ENCODE results near the gene CTNNA3. TPM values are rescaled to one million over a fixed set of nuclear protein-coding genes. Genes with fewer than 3 reads are reported as not detected.

The CTNNA3 gene
- total RNA-seq, 2 donors from 2014 or later: 0.37 to 1.1 TPM

DNA sequence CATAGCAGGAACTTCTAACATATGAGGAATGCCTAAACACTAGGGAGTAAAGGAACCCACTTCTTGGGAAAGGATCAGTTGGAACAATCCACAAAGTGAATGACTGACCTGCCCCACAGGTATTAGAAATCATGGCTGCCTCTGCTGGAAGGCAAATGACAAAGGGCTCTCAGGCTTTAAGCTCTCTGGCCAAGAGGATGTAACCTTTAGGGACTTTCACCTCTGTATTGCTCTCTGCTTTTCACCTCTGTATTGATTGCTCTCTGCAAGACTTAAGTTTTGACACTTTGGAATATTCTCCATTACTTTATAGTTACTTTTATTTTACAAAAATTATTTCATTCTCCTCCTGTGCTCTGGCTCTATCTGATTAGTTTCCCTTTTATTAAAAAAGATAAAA lies 522.2 kb downstream of the CTNNA3 start:
- no peak for DNase-seq
- no peaks in the 10 kb centered on the region for H3K9me3 ChIP-seq
- H3K9ac ChIP-seq (ENCODE audit: low read depth in 2 of 2, low read length in 2 of 2): no peak overlapping the region
- no peaks in the 10 kb centered on the region for H3K27me3 ChIP-seq
- no peak overlapping the region for H3K4me3 ChIP-seq
- TF ChIP-seq, protein P1, sequence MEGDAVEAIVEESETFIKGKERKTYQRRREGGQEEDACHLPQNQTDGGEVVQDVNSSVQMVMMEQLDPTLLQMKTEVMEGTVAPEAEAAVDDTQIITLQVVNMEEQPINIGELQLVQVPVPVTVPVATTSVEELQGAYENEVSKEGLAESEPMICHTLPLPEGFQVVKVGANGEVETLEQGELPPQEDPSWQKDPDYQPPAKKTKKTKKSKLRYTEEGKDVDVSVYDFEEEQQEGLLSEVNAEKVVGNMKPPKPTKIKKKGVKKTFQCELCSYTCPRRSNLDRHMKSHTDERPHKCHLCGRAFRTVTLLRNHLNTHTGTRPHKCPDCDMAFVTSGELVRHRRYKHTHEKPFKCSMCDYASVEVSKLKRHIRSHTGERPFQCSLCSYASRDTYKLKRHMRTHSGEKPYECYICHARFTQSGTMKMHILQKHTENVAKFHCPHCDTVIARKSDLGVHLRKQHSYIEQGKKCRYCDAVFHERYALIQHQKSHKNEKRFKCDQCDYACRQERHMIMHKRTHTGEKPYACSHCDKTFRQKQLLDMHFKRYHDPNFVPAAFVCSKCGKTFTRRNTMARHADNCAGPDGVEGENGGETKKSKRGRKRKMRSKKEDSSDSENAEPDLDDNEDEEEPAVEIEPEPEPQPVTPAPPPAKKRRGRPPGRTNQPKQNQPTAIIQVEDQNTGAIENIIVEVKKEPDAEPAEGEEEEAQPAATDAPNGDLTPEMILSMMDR (IDR thresholded peaks at IDR 0.05): no peak
- intact Hi-C loops (cut with DNase I): no loop called here
- H3K36me3 ChIP-seq: no peaks in the 10 kb centered on the region
- H3K4me1 ChIP-seq: no peaks in the 10 kb centered on the region
- H3K27ac ChIP-seq: no peak overlapping the region

DNA sequence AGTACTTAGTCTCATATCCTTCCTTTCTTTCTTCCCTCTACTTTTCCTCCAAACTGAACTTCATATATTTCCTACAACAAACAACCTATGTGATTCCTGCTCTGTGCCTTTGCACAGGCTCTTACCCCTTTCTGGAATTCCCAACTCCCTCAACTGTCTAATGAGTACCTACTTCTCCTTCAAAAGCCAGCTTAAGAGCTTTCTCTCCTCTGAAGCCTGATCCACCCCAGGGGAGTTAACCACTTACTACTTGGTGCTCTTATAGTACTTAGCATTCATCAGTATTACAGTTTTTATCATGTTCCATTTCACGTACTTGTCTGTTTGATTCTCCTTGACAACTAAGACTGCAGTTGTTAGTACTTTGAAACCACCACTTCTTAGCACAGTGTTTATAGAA lies 524.0 kb downstream of the CTNNA3 start:
- Histone ChIP-seq H3K4me1 (no peaks in the 10 kb centered on the region), H3K36me3 (no peaks in the 10 kb centered on the region), H3K27ac (no peak overlapping the region), H3K9me3 (no peaks in the 10 kb centered on the region), H3K27me3 (no peaks in the 10 kb centered on the region), H3K9ac (ENCODE audit: low read depth in 2 of 2, low read length in 2 of 2) (no peak overlapping the region), H3K4me3 (no peak overlapping the region)
- intact Hi-C loops (cut with DNase I): no loop called here
- TF ChIP-seq, protein P1 (IDR thresholded peaks at IDR 0.05): no peak
- DNase-seq: no peak

DNA sequence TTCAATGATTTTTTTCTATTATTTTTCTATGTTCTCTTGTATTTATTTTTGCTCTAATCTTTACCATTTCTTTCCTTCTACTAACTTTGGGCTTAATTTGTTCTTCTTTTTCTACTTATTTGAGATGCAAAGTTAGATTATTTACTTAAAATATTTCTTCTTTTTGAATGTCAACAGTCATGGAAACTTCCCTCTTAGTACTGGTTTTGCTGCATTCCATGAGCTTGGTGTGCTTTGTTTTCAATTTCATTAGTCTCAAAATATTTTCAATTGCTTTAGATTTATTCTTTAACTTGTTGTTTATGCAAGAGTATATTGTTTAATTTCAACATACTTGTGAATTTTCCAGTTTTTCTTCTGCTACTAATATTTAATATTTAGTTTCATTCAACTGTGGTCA lies 539.8 kb downstream of the CTNNA3 start:
- Histone ChIP-seq H3K4me3 (no peak overlapping the region), H3K4me1 (no peaks in the 10 kb centered on the region), H3K27ac (no peak overlapping the region), H3K9ac (ENCODE audit: low read depth in 2 of 2, low read length in 2 of 2) (no peak overlapping the region), H3K9me3 (no peaks in the 10 kb centered on the region), H3K27me3 (no peaks in the 10 kb centered on the region), H3K36me3 (no peaks in the 10 kb centered on the region)
- intact Hi-C loops (cut with DNase I): no loop called here
- TF ChIP-seq, protein P1 (IDR thresholded peaks at IDR 0.05): no peak
- no peak for DNase-seq

DNA sequence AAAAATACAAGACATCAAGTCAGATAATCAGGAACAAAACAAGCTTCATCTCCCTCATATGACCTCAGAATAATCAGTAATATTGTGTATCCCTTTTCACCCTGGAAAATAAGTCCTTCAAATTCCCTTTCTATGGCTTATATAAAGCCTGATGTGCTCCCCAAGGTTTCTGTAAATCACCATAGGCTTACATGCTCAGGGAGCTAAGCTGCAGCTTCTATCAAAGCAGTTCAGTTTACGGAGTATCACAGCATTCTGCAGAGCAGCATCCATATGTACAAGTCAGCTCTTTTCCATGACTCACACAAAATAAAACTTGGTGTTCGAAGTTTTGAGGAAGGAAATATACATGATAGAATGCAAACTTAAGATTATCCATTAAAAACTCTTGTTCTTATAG lies 544.5 kb downstream of the CTNNA3 start:
- Histone ChIP-seq H3K4me3 (no peak overlapping the region), H3K9me3 (no peaks in the 10 kb centered on the region), H3K27me3 (no peaks in the 10 kb centered on the region), H3K9ac (ENCODE audit: low read depth in 2 of 2, low read length in 2 of 2) (no peak overlapping the region), H3K36me3 (no peaks in the 10 kb centered on the region), H3K4me1 (no peaks in the 10 kb centered on the region), H3K27ac (no peak overlapping the region)
- DNase-seq: no peak
- intact Hi-C loops (cut with DNase I): no loop called here
- TF ChIP-seq, protein P1 (IDR thresholded peaks at IDR 0.05): no peak

DNA sequence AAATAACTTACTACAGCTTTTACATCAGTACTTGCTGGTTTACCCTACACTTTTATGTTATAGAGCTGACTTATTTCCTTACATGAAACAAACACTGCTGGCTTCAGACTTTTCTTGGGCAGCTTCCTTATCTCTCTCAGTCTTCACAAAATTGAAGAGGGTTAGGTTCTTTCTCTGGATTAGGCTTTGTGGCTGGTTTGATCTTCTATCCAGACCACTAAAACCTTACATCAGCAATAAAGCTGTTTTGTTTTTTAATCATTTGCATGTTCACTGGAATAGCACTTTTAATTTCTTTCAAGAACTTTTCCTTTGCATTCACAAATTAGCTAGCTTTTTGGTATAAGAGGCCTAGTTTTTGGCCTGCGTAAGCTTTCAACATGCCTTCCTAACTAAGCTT lies 551.5 kb downstream of the CTNNA3 start:
- H3K9me3 ChIP-seq: no peaks in the 10 kb centered on the region
- H3K9ac ChIP-seq (ENCODE audit: low read depth in 2 of 2, low read length in 2 of 2): no peak overlapping the region

More for the DNA sequence above, 551.5 kb downstream of the CTNNA3 start:
- no peak overlapping the region for H3K27ac ChIP-seq
- no peak overlapping the region for H3K4me3 ChIP-seq
- no peaks in the 10 kb centered on the region for H3K36me3 ChIP-seq
- no peaks in the 10 kb centered on the region for H3K4me1 ChIP-seq
- no peaks in the 10 kb centered on the region for H3K27me3 ChIP-seq
- TF ChIP-seq, protein P1 (IDR thresholded peaks at IDR 0.05): no peak
- DNase-seq: no peak
- intact Hi-C loops (cut with DNase I): no loop called here

Data from colonic mucosa (tissue), 4 donors.